Brain microvascular endothelial cell (primary cell): ENCODE data around the gene HAND1.
A peak's percentile ranks its signal among the peaks of the same experiment; 100 is the strongest.

Experiments
- DNase-seq: peaks from one replicate; pipeline ENCODE4 v3.0.0-alpha.2; 2020
- H3K27ac ChIP-seq: fragments of 250-450 bp; sonication (Bioruptor Pico); 2 replicates; pipeline ENCODE4 v1.5.1; 2020; ENCODE audit warnings: mild to moderate bottlenecking, moderate library complexity
- H3K27me3 ChIP-seq: fragments of 250-450 bp; sonication (Bioruptor Pico); replicated peaks from 2 replicates; pipeline ENCODE4 v1.5.1; 2020; ENCODE audit warnings: mild to moderate bottlenecking
- H3K36me3 ChIP-seq: fragments of 250-450 bp; sonication (Bioruptor Pico); replicated peaks from 2 replicates; pipeline ENCODE4 v1.5.1; 2020; ENCODE audit warnings: mild to moderate bottlenecking
- H3K4me3 ChIP-seq: 2 replicates; pipeline ENCODE4 v1.5.1; 2011; ENCODE audit warnings: low read depth, mild to moderate bottlenecking, control low read depth, low read length, moderate library complexity
- in situ Hi-C: cut with HindIII; loops from 2 replicates; pipeline ENCODE4 v1.10.0; 2017; ENCODE audit warnings: low sequenced_read_pairs, low pct_ligation_motif_present
- TF ChIP-seq, protein P1 (sequence below): IDR thresholded peaks from 2 replicates; pipeline ENCODE4 v1.5.1; 2011; ENCODE audit warnings: low read depth, mild to moderate bottlenecking, moderate library complexity, low read length, control low read depth, inconsistent platforms; ENCODE audit errors: missing control alignments

HAND1 gene

GRCh38 chr5:154478224-154478565, at the start of gene HAND1:
Gene HAND1, minus strand, starts transcription at chr5:154478227. Its CDS starts 219 bp downstream, at chr5:154478008.
- Histone ChIP-seq H3K27ac (no peak within 1 kb of the TSS), H3K4me3 (no peak within 1 kb of the TSS), H3K36me3 (no peaks in the 10 kb centered on the region), H3K27me3 (peaks cover 96% of the 10 kb centered on the region)
- DNase-seq: no peak
- in situ Hi-C loops: loop anchor here (25.0 kb wide), 1 partner anchor 134 kb away; no protein-coding TSS in a partner anchor
- TF ChIP-seq, protein P1, sequence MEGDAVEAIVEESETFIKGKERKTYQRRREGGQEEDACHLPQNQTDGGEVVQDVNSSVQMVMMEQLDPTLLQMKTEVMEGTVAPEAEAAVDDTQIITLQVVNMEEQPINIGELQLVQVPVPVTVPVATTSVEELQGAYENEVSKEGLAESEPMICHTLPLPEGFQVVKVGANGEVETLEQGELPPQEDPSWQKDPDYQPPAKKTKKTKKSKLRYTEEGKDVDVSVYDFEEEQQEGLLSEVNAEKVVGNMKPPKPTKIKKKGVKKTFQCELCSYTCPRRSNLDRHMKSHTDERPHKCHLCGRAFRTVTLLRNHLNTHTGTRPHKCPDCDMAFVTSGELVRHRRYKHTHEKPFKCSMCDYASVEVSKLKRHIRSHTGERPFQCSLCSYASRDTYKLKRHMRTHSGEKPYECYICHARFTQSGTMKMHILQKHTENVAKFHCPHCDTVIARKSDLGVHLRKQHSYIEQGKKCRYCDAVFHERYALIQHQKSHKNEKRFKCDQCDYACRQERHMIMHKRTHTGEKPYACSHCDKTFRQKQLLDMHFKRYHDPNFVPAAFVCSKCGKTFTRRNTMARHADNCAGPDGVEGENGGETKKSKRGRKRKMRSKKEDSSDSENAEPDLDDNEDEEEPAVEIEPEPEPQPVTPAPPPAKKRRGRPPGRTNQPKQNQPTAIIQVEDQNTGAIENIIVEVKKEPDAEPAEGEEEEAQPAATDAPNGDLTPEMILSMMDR: no peak

DNA sequence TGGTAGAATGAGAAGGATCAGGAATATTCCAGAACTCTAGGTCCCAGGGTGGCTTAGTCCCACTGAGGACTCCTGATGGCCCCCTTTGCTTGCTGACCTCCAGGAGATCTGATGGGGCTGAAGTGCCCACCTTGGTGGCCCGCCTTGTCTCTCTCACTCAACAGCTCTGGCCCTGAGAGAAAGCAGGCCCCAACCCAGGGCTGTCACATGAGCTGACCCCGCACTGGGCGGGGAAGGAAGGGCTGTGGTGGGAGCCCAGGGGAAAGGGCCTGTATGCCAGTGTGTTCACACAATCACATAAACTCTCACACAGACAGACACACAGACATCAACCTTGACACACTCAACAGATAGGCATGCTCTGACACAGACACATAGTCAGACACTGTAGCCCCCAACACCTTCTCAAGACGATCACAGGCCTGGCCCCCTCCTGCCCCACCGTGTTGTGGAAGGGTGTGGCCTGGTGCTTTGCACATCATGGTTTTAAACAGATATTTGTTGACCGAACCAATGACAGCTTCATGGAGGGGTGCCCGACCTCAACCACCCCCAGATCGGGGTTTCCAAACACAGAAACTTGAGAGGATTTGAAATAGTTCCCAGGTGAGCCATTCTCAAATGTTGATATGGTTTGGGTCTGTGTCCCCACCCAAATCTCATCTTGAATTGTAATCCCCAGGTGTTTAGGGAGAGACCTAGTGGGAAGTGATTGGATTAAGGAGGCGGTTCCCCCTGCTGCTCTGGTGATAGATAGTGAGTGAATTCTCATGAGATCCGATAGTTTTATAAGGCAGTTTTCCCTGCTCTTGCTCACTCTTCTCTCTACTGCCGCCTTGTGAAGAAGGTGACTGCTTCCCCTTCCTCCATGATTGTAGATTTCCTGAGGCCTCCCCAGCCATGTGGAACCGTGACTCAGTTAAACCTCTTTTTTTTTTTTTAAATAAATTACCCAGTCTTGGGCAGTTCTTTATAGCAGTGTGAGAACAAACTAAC, 48.5 kb upstream of the HAND1 start:
- in situ Hi-C loops: no loop called here

DNA sequence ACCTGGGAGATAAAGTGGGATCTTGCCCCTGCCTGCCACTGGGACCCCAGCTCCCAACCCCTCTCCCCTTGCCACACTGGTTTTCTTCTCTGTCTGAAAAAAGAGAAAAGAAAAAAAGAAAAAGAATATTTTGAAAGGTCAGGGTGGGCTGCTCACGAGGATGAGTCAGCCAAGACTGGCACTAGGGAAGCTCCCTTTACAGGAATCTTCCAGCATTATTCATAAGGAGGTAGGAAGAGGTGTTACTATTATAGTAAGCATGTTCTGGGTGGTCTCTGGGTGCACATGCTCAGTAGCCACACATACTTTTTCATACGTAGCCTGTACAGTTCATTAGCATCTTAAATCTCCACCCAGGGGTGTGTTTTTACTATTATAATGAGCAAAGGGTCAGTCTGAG, 46.8 kb upstream of the HAND1 start:
- Histone ChIP-seq H3K27me3 (peaks cover 15% of the 10 kb centered on the region), H3K4me3 (no peak overlapping the region), H3K36me3 (no peaks in the 10 kb centered on the region), H3K27ac (no peak overlapping the region)
- in situ Hi-C loops: no loop called here
- TF ChIP-seq, protein P1: no peak
- DNase-seq: no peak

More for the DNA sequence above, 48.5 kb upstream of the HAND1 start:
- TF ChIP-seq, protein P1: no peak
- no peaks in the 10 kb centered on the region for H3K36me3 ChIP-seq
- no peak for DNase-seq
- H3K4me3 ChIP-seq: no peak overlapping the region
- peaks cover 15% of the 10 kb centered on the region for H3K27me3 ChIP-seq
- H3K27ac ChIP-seq: no peak overlapping the region

DNA sequence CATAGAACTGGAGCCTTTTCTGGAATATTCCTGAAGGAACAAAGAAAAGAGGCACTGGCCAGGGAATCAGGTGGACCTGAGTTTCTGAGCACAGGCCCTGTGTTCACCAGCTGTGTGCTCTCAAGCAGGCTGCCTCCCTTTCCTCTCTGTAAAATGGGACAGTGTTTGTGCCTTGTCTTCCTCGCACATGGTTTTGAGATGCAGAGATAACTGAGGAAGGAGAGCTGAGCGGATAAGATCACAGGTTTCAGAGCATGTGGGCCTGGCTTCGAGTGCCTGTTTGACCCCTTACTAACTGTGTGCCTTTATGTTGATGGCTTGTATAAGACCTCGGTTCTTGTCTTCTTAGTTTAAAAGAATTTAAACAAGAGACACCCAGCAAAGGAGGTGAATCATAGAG, 46.2 kb upstream of the HAND1 start:
- Histone ChIP-seq H3K27ac (no peak overlapping the region), H3K4me3 (no peak overlapping the region), H3K27me3 (peaks cover 18% of the 10 kb centered on the region), H3K36me3 (no peaks in the 10 kb centered on the region)
- in situ Hi-C loops: no loop called here
- no peak for DNase-seq
- TF ChIP-seq, protein P1: no peak

DNA sequence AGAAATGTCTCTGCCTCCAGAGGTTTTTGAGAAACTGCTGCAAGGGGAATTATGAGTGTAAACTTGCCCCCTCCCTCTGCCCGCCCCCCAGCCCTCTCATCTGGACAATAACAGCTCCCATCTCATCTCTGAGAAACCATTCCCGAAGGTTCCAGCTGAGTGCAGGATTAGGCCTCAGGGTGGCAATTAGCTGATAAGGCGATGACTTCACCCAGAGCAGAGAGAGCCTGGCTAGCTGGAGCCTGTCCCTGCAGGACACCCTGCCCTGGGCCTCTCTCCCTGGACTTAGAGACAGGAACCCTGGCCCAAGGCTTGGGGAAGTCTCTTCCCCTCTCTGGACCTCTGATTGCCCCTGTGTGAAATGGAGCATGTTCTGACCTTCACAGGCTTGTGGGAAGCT, 45.7 kb upstream of the HAND1 start:
- H3K4me3 ChIP-seq: no peak overlapping the region
- H3K36me3 ChIP-seq: no peaks in the 10 kb centered on the region
- no peak overlapping the region for H3K27ac ChIP-seq
- in situ Hi-C loops: no loop called here
- H3K27me3 ChIP-seq: peaks cover 18% of the 10 kb centered on the region
- DNase-seq: peak; percentile 9
- TF ChIP-seq, protein P1: no peak
